ENCODE data around the gene NRDC. TPM values are rescaled to one million over a fixed set of nuclear protein-coding genes. Genes with fewer than 3 reads are reported as not detected.

The NRDC gene
- total and polyA plus RNA-seq, 9 of the 15 experiments (the other 6 are each of a cell fraction or from before 2014, with no cell fraction given): 102 to 371 (median 201) TPM

DNA sequence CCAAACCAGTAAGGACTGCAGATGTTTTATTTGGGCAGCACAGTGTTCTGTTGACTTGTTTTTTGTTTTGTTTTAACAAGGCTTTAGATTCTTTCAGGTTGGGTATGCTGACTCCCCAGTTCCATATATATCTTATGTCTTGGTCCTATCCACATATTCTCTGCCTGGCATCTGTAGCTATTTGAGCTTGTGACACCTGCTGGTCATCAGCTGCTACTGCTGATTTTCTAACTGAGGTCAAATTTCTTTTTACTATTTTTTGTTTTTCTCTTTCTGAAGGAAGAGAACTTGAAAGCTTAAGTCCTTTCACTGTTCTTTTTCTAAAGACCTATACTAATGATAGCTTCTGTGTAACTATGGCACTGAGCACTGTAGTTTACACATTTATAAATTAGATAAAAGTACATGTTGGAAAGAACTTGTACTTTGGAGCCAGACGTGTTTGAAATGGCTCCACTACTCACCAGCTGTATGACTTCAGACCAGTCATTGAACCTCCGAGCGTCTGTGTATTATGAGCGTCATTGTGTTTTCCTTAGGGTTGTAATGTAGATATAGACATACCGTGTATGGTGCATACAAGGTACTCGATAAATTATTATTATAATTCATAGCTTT lies 109.4 kb downstream of the NRDC start (continued):
- TF ChIP-seq CUX1 (CRISPR knock-in tag; IDR thresholded peaks at IDR 0.05): no peak
- TF ChIP-seq, protein P1, sequence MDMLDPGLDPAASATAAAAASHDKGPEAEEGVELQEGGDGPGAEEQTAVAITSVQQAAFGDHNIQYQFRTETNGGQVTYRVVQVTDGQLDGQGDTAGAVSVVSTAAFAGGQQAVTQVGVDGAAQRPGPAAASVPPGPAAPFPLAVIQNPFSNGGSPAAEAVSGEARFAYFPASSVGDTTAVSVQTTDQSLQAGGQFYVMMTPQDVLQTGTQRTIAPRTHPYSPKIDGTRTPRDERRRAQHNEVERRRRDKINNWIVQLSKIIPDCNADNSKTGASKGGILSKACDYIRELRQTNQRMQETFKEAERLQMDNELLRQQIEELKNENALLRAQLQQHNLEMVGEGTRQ (CRISPR knock-in tag; IDR thresholded peaks at IDR 0.05): no peak
- no peak for TF ChIP-seq MTA3 (IDR thresholded peaks at IDR 0.05; ENCODE audit: borderline replicate concordance)
- peak; percentile 91 to 96 for TF ChIP-seq RAD21 (CRISPR knock-in tag; conservative IDR thresholded peaks at IDR 0.05 in 1 of 2, IDR thresholded peaks at IDR 0.05 in 1 of 2)
- TF ChIP-seq, protein P2, sequence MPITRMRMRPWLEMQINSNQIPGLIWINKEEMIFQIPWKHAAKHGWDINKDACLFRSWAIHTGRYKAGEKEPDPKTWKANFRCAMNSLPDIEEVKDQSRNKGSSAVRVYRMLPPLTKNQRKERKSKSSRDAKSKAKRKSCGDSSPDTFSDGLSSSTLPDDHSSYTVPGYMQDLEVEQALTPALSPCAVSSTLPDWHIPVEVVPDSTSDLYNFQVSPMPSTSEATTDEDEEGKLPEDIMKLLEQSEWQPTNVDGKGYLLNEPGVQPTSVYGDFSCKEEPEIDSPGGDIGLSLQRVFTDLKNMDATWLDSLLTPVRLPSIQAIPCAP (CRISPR knock-in tag; IDR thresholded peaks at IDR 0.05; ENCODE audit: borderline replicate concordance): no peak
- TF ChIP-seq ZSCAN32 (CRISPR knock-in tag; IDR thresholded peaks at IDR 0.05): no peak
- TF ChIP-seq, protein P3, sequence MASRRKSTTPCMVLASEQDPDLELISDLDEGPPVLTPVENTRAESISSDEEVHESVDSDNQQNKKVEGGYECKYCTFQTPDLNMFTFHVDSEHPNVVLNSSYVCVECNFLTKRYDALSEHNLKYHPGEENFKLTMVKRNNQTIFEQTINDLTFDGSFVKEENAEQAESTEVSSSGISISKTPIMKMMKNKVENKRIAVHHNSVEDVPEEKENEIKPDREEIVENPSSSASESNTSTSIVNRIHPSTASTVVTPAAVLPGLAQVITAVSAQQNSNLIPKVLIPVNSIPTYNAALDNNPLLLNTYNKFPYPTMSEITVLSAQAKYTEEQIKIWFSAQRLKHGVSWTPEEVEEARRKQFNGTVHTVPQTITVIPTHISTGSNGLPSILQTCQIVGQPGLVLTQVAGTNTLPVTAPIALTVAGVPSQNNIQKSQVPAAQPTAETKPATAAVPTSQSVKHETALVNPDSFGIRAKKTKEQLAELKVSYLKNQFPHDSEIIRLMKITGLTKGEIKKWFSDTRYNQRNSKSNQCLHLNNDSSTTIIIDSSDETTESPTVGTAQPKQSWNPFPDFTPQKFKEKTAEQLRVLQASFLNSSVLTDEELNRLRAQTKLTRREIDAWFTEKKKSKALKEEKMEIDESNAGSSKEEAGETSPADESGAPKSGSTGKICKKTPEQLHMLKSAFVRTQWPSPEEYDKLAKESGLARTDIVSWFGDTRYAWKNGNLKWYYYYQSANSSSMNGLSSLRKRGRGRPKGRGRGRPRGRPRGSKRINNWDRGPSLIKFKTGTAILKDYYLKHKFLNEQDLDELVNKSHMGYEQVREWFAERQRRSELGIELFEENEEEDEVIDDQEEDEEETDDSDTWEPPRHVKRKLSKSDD (conservative IDR thresholded peaks at IDR 0.05; ENCODE audit: low read length): no peak
- TF ChIP-seq CREM (IDR thresholded peaks at IDR 0.05; ENCODE audit: low read depth): no peak
